NCI-H524 (cell line): ENCODE results near the gene TMEM11.
A peak's percentile ranks its signal among the peaks of the same experiment; 100 is the strongest.

Experiments used
- DNase-seq, 2 experiments: peaks; one replicate each; lab custom pipeline; 2025; lab: John Stamatoyannopoulos, UW

TMEM11 gene, protein sequence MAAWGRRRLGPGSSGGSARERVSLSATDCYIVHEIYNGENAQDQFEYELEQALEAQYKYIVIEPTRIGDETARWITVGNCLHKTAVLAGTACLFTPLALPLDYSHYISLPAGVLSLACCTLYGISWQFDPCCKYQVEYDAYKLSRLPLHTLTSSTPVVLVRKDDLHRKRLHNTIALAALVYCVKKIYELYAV

GRCh38 chr17:21214015-21214776 is at the start of gene TMEM11:
Gene TMEM11, minus strand, starts transcription at chr17:21214161. Its CDS starts 9 bp downstream, at chr17:21214152.
- DNase-seq, result peak; percentile 93 to 96

DNA sequence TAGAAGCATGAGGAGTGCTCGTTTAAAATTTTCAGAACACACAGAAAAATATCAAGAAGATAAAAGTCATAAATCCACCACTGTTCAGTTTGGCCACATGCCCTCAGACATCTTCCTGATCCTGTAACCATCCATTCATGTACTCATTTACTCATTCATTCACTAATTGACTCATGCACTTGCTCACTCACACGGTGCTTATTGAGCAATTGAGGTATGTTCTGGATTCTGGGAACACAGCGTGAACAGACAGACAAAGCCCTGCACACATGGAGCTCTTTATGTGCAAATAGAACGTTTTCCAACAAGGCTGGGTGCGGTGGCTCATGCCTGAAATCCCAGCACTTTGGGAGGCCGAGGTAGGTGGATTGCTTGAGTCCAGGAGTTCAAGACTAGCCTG is 49.4 kb upstream of the TMEM11 start:
- DNase-seq, result no peak

DNA sequence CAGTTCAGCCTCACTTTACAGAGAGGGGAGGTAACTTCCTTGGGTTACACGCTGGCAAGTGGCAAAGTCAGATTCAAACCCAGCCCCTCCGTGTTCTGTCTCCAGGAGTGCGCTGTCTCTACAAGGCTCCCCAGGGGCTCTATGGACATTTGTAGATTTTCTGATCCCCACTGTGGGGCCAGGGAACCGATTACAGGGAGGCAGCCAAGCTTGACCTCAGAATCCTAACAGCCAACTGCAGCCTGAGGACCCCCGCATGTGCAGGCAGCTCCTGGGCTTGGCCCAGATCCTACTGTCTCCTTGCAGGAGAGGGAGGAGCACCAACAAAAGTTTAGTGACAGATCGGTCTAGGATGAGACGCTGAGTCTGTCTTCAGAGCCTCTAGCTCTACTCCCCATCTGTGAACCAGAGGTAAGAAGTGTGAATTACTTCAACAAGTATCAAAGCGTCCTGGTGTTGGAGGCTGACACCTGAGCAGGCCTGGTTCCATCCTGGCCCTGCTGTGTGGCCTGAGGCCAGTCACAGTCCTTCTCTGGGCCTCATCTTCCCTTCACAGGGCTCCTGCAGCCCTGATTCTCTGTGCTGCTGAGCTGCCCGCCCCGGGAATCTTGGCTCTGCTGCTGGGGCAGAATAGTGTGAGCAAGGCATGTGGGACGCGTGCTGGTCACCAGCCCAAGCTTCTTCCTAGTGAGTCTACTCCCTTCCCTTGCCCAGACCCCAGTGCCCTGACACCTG is 48.5 kb upstream of the TMEM11 start:
- DNase-seq, result no peak

GRCh38 chr17:21258593-21258992 is 44.6 kb upstream of the TMEM11 start:
- no peak for DNase-seq

DNA sequence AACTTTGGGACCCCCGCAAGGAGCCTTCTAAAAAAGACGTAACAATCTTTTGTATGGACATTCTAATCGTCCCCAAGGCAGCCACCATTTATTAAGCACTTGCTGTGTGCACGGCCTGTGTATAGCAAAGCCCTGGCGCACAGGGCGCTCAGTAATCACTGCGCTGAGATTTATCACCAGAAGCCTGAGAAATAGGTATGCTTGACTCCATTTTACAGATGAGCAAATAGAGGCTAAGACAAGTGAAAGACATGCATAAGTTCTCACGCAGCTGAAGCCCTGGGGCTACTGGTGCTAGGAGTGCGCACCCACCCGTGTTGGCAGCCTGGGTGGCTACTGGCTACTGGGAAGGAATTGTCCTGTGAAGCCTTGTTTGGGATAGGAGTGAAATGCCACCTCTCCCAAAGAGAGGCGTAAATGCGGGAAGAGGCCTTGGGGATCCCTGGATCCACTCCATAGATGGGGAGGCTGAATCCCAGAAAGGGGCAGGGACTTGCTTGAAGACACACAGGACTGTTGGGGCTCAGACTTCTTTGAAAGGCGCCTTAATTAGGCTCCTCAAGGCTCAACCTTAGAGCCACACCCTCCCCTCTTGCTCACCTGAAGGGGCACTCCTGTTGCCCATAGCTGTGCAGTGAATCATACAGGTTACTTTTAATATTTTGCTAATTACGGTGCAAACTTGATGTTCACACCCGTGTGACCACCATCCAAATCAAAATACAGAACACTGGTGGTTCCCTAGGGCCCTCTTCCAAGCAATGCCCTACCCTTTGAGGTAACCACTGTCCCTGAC is 39.9 kb upstream of the TMEM11 start:
- DNase-seq, result no peak

GRCh38 chr17:21252796-21253645 is 39.1 kb upstream of the TMEM11 start, which contains the start of gene NATD1:
Gene NATD1, minus strand, starts transcription at chr17:21253410. Its CDS starts 146 bp downstream, at chr17:21253264.
- peak; percentile 54 to 81 for DNase-seq

- no peak for DNase-seq
These were observed 38.4 kb upstream of the TMEM11 start for GRCh38 chr17:21252289-21252795.

DNA sequence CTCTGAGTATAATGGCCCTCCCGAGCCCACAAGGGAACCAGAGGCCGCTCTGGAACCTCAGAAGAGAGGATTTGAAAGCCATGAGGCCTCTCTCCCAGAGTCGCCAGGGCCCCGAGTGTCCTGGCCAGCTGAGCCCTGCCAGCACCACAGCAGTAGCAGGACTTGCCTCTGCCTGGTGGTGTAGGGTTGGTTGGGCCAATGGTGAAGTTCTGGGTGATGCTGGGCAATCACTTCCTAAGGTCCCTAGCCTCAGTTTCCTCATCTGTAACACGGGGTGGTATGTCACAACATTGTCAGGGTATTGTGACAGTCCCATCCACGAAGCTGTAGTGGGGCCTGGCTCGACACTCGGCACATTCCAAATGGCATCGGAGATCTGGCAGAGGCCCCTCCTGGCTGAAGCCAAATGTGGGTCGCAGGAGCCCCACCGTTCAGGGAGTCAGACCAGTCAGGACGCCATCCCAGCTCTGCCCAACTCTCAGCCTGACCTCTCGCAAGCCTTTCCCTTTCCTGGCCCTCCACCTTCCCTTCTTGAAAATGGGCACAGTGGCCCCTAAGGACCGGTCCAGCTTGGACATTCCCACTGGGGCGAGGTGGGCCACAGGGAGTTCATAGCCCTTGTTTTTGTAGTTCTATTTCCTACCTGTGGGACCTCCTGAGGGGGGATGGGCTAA is 37.5 kb upstream of the TMEM11 start:
- DNase-seq, result no peak

- no peak for DNase-seq
These were observed 36.9 kb upstream of the TMEM11 start for GRCh38 chr17:21250854-21251253.

- DNase-seq, result peak in 1 of 2 experiments; percentile 50
These were observed 36.2 kb upstream of the TMEM11 start for GRCh38 chr17:21249920-21250703.

DNA sequence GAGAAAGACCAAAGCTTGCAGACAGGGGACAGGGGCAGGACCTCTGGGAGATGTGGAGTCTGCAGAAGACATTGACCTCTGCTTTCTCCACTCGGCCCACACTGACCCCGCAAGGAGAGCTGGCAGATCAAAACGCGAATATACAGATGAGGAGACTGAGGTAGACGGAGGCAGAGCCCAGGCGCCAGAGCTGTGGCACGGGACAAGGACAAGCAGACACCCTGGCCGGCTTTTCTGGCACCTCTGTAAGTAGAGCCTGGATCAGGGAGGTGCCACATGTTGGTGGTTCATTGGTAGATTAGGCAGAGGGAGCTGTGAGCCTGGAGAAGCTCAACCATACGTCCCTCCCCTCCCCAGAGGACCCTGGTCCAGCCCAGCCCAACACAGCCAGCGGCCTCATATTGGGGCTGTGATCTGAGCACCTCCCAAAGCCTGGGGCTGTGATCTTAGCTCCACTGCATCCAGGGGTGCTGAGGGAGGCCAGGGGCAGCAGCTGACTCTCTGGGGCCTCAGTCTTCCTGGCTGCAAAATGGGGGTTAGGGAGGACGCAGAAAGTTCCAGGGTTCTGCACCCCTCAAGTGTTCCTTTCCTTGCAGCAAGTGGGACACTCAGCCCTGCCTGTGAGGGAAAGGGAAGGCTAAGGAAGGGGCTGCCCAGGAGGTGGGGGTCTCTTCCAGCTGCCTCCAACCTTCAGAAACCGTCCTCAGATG is 35.3 kb upstream of the TMEM11 start:
- DNase-seq, result no peak

- DNase-seq, result no peak
These were observed 34.5 kb upstream of the TMEM11 start for GRCh38 chr17:21248500-21248899.

- no peak for DNase-seq
These were observed 33.7 kb upstream of the TMEM11 start for GRCh38 chr17:21247552-21248258.

- DNase-seq, result no peak
These were observed 32.7 kb upstream of the TMEM11 start for GRCh38 chr17:21246698-21247097.

DNA sequence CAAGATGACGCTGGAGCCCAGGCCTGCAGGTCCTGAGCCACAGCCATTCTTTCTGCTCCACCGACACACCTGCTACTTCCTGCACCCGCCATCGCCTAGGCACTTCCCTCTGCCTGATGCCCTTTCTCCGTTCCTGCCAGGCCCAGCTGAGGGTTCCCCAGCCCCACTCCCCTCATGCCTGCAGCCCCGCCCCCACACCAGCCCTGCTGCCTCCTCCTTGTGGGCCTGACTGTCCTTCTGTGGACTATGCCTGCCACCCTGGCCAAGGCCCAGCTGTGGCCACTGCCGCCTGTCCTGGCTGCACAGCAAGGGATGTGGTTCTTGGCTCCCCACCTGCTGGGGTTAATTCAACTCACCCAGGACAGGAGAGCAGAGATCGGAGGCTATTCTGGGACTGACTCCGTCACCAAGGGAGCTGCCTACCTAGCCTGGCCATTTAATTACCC is 31.7 kb upstream of the TMEM11 start:
- DNase-seq, result no peak

GRCh38 chr17:21243516-21244303 is 29.7 kb upstream of the TMEM11 start:
- no peak for DNase-seq
